COLO668 (cell line): ENCODE data around the gene SPTBN5.

ENCODE experiments used
- DNase-seq: peaks from one replicate; lab custom pipeline; 2025; ENCODE audit not compliant: unreplicated experiment; lab: John Stamatoyannopoulos, UW

Gene SPTBN5

DNA sequence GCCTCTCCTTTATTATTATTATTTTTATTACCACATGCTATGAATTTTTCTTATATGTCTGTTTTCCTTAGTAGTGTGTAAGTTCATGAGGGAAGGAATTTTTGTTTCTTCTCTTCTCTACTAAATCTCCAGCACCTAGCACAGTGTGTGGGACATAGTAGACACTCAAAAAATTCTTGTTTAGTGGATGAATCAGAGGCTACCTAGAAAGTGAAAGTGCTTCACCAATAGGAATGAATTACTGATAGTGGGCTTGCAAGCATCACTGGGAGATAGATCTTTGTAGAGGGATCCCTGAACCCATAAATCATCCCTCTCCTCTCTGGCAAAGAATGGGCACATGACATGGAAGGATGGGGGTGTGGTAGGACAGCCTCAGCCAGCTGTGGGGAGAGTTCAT, 8.5 kb downstream of the SPTBN5 start:
- no peak for DNase-seq

DNA sequence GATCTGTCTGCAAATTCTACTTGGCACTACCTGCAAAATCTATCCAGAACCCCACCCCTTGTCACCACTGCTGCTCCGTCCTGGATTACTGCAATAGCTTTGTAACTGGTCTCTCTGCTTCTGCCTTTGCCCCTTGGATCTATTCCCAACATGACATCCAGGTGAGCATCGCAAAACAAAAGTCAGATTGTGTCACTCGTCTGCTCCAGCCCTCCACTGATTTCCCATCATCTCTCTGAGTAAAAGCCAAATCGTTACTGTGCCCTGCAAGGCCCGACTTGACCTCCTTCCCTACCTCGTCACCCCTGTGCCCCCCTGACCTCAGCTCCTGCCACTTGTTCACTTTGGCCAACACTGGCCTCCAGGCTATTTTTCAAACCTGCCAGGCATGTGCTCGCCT, 9.4 kb downstream of the SPTBN5 start:
- no peak for DNase-seq

DNA sequence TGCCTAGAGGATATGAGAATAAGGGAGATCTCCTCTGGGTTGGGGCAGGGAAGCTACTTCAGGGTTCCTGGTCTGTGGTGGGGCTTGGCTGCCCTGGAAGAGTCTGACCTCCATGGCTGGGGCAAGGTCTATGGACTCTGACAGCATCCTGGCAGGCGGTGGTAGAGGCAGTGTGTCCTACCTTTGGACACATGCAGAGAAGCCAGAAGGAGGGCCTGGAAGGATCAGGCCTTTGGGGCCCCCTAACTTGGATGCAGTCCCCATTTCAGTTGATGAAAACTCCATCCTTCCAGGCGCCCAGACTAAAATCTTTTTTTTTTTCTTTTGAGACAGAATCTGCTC, 10.4 kb downstream of the SPTBN5 start:
- DNase-seq: no peak

DNA sequence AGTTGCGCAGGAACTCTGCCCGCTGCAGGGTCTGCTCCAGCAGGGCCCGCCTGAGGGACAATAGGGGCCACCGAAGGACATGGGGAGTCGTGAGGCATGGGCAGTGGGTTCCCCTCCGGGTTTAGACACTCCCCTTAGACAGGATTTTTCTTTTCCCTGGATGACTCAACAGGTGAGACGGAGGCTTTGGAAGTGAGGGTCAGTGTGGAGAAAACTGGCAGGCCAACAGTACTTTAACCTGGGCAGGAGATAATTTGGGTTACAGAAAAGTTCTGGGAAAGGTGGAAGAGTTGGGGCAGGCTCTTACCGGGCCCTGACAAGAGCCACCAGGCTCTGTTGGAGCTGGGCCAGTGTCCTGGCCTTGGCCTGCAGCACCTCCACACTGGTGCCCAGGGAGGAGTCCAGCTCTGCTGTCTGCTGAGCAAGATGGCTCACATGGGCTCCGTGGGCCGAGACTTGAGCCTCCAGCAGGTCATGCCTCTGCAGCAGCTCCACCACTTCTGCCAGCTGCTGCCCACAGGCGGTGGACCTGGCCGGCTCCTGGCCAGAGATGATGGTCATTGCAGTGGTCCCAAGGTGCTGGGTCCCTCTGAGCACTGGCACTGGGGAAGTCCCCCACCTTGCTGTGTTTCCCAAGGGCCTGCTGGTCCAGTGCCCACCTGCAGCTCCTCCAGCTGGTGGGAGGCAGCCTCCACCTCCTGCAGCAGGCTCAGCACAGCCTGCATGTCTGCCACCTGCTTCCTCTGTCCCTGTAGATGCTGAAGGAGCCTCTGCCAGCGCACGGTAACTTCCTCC, 11.0 kb downstream of the SPTBN5 start:
- peak; percentile 17 for DNase-seq

DNA sequence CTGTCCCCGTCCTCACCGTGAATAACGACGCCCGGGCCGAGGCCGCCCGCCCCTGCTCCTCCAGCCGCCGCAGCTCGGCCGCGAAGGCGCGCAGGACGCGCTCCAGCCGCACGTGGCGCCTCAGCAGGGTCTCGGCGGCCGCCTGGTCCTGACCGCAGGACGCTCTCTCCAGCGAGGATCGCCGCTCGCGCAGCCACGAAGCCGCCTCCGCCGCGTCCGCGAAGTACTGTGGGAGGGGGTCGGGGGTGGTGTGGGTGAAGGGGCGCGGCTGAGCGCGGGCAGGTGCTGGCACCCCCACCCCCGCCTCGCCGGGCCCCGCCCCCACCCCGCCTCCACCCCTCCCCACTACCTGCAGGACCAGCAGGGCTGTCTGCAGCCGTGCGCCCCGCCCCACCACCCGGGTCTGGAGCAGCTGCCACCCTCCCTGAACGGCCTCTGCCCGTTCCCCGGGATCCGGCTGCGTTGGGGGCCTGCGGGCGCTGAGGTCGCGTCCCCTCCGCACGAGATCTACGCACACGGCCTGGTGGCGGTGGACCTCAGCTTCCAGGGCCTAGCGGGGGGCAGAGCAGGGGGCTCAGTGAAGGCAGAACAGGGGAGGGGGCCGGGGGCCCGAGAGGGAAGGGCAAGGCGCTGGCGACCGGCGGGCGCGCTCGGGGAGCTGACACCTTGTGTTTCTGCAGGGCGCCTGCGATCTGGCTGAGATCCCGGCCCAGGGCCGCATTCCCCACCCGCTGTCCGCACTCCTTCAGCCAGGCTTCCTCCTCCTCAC, 11.7 kb downstream of the SPTBN5 start:
- peak; percentile 70 for DNase-seq

DNA sequence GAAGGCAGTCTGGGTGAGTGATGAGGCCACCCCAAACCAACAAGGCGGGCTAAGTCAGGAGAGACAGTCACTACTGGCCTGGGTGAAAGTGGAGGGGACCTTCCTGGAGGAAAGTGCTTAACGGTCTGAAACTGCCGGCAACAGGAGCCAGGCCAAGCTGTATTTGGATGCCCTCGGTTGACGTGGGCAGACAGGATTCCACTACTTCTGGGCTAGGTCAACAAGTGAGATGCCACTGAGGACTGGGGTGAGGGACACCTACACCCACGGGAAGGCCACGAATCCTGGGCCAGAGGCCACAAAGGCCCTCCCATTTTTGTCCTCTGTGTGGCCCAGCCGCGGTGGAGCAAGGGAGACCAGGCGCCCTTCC, 12.3 kb downstream of the SPTBN5 start:
- no peak for DNase-seq

DNA sequence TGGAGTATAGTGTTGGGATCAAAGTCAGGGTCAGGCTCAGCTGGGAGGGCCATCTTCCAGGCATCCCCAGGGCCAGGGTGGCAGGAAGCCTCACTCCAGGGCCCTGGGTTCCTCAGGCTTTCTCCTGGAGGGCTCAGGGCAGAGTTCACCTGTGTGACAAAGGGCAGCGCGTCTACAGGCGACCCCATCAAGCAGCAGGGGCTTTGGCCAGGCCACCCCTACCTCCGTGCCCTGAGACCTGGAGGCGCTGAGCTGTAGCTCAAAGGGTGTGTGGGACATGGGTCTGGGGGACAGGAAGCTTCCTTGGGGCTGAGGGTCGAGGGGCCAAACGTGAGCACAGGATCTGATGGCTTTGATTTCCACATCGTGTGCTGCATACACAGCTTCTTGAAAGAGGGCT, 12.8 kb downstream of the SPTBN5 start:
- DNase-seq: no peak

DNA sequence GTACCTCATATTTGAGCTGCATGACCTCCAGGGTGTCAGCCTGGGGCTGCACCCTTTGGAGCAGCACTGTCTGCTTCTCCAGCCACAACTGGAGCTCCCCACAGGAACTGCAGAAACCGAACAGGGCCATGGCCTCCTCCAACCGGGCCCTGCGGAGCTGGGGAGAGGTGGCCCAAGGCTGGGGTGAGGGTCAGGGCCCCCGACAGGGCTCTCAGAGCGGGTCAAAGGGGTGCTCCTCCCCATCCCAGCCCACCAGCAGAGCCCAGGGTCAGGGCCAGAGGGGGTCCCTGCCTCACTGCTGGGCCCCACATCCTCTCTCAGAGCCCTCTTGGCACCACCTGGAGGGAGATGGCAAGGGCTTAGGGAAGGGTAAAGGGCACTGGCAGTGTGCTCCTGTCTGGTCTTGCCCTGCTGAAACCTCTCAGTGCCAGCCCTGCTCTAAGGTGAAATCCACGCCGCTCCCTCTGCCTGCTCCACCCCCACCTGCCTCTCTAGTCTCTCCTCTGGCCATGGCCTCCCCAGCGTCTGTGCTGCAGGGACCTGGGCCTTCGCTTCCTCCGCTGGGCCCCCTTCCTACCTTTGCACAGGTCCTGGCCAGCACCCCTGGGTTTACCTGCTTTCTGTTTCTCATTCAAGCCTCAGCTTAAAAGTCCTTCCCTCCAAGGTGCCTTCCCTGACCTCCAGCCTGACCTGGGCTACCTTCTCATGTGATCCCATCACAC, 13.5 kb downstream of the SPTBN5 start:
- no peak for DNase-seq

DNA sequence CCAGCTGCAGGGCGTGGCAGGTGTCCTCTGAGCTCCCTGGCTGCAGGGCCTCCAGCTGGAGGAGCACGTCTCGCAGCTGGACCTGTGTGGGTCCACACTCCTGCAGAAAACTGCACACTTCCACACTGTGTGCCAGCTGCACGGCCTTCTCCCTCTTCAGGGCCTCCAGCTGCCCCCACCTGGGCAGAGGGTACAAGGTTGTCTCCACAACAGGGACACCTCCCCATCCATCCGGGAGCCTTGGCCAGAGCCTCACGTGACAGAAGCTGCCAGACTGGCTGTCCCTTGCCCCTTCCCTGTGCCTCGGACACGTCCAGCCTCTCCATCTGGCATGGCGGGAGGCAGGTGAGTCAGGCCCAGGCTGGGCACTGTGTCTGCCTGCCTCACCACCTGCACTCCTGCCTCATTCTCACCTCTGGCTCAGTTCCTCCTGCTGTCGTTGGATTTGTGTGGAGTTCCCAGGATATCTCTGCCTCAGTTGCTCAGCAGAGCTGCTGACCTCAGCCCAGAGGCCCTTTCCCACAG, 14.5 kb downstream of the SPTBN5 start:
- peak; percentile 9 for DNase-seq

DNA sequence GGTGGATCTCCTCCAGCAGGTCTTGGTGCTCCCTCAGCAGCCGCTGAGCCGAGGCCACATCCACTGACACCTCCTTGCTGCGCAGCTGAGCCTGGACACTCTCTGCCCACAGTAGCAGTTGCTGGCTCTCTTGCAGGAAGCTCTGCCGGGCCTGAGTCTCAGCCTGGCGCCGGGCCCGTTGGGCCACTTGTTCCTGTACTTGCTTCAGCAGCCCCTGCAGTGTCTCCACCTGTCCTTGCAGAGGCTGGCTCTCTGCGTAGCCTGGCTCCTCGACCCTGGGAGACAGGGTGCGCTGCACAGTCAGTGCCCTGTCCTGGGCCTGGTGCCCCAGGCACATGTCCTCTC, 15.5 kb downstream of the SPTBN5 start:
- no peak for DNase-seq

DNA sequence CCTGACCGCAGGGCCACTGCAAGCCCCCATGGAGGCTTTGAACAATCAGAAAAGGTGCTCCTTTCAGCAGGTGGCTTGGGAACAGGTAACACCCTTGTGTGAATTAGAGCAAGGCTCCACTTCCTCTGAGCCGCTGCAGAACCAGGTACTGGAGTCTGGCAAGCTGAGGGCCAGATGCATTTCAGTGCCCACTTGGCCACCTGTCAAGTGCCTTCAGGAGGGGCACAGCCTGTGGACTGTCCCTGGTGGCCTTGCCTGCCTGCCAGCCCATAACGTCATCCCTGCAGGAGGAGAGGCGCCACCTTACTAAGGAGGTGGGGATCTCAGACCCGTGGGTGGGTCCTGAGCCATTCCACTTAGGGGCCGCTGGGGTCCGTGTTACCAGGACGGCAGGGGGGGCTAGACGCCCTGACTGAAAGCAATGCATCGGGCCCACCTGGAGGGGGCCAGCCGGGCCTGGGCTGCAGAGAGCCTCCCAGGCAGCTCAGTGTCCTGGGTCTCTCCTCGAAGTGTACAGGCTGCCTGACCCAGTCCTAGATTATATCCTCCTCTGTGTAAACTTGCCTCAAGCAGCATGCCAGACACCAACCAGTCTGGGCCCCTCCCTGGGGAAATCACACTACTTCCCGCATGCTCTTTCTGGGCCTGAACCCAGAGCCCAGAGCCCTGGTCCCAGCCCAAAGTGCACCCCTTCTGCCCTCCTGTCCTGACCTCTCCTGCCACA, 16.1 kb downstream of the SPTBN5 start:
- DNase-seq: no peak

DNA sequence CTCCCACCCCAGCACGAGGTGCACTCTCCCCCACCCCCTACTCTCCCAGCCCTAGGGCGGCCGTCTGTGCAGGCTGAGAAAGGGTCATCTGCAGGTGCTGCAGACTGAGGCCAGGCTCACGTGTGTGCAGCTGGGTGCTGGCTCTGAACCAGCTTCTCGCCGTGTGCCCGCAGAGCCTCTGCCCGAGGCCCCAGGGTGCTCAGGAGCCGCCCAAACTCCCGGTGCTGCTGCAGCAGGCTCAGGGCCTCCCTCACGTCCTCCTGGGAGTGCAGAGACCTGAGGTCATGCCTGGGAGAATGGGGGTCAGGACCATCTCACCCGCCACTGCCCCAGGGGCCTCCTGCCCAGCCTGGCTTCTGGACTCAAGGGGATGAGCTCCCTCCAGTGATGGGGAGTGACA, 17.2 kb downstream of the SPTBN5 start:
- peak; percentile 55 for DNase-seq

DNA sequence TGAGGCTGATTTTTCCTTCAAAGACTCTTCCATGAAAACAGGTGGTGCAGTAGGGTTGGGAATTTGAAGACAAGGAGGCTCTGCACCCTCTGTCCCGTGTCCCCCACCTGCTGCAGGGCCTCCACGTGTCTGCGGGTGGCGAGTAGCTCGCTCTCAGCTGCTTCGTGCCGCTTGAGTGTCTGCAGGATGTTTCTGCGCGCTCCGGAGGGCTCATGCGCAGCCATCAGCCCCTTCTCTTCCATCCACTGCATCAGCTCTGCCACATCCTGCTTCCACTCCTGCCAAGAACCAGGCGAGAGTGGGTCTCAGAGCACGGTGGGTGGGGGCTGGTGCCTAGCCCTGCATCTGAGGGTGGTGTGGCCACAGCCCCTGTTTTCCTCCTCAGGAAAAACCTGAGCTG, 17.8 kb downstream of the SPTBN5 start:
- no peak for DNase-seq

DNA sequence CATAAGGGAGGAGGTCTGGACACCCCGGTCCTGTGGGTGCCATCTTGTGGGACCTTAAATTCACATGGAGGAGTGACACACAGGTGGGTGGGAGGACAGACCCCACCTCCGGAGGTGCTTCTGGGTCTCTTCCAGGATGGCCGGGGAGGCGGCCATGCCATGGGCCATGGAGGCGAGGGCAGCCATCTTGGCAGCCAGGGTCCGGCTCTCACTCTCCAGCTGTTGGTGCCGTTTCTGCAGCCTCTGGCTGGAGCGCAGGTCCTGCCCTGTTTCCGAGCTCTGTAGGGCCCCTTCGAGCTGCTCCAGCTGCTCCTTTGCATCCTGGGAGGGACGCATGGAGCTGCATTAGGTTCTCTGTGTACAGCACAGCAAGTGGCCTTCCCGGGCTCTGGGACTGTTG, 19.1 kb downstream of the SPTBN5 start:
- DNase-seq: no peak

DNA sequence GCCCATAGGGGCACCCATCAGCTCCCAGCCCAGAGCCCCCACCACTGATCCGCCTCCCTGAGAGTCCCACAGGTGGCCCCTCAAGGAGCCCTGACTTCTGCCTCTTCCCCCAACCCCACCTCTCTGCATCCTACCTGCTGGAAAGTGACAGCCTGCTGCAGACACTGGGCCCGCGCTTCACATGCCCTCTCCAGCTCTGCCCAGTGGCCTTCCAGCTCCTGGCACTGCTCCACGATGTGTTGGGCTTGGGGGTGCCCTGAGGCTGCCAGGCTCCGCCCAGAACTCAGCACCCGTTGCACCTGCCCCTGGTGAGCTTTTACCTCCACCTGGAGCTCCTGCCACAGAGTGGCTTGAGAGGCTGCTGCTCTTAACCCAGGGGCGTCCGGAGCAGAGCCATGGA, 20.1 kb downstream of the SPTBN5 start:
- DNase-seq: peak; percentile 78

DNA sequence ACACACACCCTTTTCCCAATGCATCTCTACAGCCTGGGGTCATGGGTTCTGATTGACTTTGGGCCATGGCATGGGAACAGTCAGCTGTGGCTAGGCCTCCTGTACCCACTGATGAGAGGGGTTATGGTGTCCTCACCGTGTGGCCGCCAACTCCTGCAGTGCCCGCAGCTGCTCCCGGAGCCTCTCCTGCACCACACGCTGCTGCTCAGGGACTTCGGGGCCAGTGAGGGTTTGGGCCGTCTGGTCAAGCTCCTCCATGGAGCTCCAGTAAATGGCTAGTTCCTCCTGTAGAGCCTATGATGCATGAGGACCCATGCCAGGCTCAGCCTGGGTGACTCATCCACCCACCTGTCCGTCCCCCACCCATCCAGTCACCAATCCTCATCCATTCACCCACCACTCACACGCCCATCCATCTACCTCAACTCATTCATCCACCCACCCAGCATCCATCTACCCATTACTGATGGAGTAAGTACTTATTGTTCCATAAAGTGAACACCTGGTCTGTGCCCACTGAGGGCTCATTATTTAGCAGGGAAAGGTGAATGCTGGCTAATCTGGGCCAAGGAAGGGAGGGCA, 21.6 kb downstream of the SPTBN5 start:
- no peak for DNase-seq

DNA sequence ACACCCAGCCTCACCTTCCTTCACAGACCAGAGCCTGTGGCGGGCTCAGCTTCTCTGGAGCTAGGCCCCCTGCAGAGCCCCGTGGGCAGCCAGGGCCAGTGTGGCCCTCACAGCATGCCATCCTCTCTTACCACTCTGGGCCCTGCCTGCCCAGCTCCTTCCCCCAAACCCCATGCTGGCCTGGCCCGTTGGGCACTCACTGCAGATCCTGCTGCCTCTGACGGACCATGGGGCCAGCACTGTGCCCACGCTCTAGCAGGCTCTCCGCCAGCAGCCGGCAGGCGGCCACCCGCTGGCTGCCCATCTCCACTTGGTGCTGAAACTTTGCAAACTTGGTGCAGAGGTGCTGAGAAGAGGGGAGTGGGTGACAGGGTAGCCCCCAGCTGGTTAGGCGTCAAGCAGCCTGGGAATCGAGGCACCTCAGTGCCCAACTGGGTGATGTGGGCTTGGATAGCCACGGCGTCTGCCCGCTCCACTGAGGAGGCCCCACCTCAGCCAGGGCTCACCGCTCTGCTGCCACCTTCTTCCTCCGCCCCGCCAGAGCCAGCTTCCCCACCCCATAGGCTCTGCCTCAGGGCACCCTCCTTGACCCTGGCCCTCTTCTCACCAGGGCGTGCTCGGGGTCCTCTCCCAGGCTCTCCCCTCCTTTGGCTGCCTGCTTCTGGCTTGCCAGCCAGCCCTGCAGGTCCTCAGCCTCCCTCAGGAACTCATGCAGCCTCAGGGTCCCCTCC, 22.5 kb downstream of the SPTBN5 start:
- no peak for DNase-seq

DNA sequence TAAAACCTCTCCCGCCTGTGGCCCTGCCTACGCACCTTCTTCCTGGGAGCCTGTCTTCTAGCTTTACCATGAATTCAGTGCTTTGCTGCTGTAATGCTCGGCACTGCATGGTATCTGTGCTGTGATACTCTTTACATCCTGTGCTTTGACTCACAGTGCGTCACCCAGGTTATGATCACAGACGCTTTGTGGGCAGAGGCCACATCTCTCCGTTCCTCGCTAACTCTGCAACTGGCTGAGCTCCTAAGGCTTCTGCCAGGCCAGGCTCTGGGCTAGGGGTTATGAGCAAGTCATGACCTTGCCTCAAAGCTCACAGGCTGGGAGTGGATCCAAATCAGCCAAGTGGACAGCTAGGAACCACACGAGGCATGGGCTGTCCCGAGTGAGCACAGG, 23.2 kb downstream of the SPTBN5 start:
- DNase-seq: no peak

DNA sequence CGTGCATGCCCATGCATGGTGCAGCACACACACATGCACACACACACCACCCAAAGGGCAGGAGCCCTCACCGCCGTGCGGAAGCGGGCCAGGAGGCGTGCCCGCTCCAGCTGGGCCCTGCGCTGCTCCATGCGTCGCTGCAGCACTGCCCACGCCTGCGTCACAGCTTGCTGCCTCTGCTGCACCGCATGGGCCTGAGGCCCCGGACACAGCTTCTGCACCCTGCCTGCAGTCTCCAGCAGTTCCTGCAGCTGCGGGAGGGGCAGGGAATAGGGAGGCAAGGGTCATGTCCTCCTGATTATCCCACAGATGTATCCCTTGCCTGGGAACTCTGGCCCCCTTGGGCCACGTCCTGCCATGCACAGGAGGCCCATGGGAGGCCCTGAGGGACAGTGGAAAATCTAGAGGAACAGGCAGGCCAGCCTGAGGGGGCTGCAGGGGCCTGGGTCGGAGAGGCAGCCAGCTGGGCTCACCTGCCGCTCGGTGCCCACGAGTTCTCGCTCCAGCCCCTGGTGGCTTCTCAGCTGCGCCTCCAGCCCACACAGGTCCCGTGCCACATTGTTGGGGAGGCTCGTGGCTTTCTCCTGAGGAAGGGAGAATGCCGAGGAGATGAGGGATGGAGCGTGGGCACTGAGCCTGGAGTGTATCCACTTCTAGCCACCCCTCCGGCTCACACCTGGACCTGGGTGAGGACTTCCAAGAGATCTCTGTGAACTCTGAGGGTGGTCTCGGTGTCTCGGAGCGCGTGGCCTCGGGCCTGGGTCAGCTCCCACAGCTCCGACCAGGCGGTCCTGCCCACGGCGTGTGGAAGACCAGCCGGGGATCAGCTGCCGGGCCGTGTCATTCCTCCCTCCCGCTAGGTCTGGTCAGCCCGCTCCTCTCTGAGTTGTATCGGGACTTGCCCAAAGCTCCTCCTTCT, 23.8 kb downstream of the SPTBN5 start:
- DNase-seq: no peak
